Spinal cord (tissue), 10 donors: ENCODE results near the gene CTSV. TPM values are rescaled to one million over a fixed set of nuclear protein-coding genes. Genes with fewer than 3 reads are reported as not detected.
A peak's percentile ranks its signal among the peaks of the same experiment; 100 is the strongest.
"Not testable (repeated sequence)": the region's sequence is repeated elsewhere in the genome, so short reads cannot be mapped to it uniquely, and the experiment has no call there.

ENCODE experiments used
- DNase-seq, 6 donors: peaks; one replicate each; pipeline versions ENCODE4 v3.0.0 to v3.0.0-alpha.2; 2013 to 2015; ENCODE audit warnings: low spot score in 6 of 6, low read depth in 4 of 6
- H3K27ac ChIP-seq: one replicate; pipeline ENCODE4 v1.5.1; 2013; ENCODE audit warnings: low read depth, low read length, control low read depth
- H3K27me3 ChIP-seq: one replicate; pipeline ENCODE4 v1.6.1; 2013; ENCODE audit warnings: low read length; ENCODE audit not compliant: control insufficient read depth, insufficient read depth
- H3K36me3 ChIP-seq: one replicate; pipeline ENCODE4 v1.6.1; 2013; ENCODE audit warnings: low read length; ENCODE audit not compliant: control insufficient read depth, insufficient read depth
- H3K4me1 ChIP-seq: one replicate; pipeline ENCODE4 v1.6.1; 2013; ENCODE audit warnings: low read length; ENCODE audit not compliant: control insufficient read depth, insufficient read depth
- H3K4me3 ChIP-seq: one replicate; pipeline ENCODE4 v1.5.1; 2013; ENCODE audit warnings: low read depth, low read length, control low read depth
- H3K9me3 ChIP-seq: one replicate; pipeline ENCODE4 v1.6.1; 2013; ENCODE audit warnings: low read length; ENCODE audit not compliant: control insufficient read depth, insufficient read depth
- WGBS: methylation state at CpG from one replicate; pipeline ENCODE4 v1.1.5; 2013; ENCODE audit warnings: missing lambda C conversion rate; ENCODE audit not compliant: insufficient coverage; 5-methylcytosine and 5-hydroxymethylcytosine counted together
- polyA plus RNA-seq, 2 donors: library from polyadenylated mRNA; unstranded; fragments of 120-200 nt; gene quantifications; one replicate each; pipeline ENCODE4 v1.2.1, GENCODE V29; 2013; ENCODE audit not compliant: insufficient read length in 2 of 2
- total RNA-seq, 2 donors: library from RNA; depleted of rRNA in 1 of 2; stranded (reverse); fragments of 120-200 nt in 1 of 2; fragments of >200 nt in 1 of 2; gene quantifications; one replicate each; pipeline versions ENCODE4 v1.2.3 to v1.2.4, GENCODE V29; 2013 to 2014
- donor health status: healthy.

The CTSV gene
- total and polyA plus RNA-seq, 4 donors = 3.2 to 11.7 (median 3.7) TPM

- not testable (repeated sequence) for H3K27me3 ChIP-seq, H3K27ac ChIP-seq, H3K9me3 ChIP-seq, H3K36me3 ChIP-seq, H3K4me3 ChIP-seq, DNase-seq, H3K4me1 ChIP-seq
- WGBS = no CpG with 5 or more reads among the region's 3 CpGs
Observed at GRCh38 chr9:97000139-97000787, 38.7 kb downstream of the CTSV start.

GRCh38 chr9:96999733-97000132 lies 39.2 kb downstream of the CTSV start:
- H3K4me3 ChIP-seq, H3K36me3 ChIP-seq, DNase-seq, H3K9me3 ChIP-seq, H3K27me3 ChIP-seq, H3K4me1 ChIP-seq, H3K27ac ChIP-seq: not testable (repeated sequence)
- no CpG with 5 or more reads among the region's 1 CpG for WGBS

- H3K36me3 ChIP-seq, H3K4me3 ChIP-seq, DNase-seq, H3K9me3 ChIP-seq, H3K4me1 ChIP-seq, H3K27ac ChIP-seq, H3K27me3 ChIP-seq: not testable (repeated sequence)
- WGBS = no CpG with 5 or more reads among the region's 6 CpGs
Observed at GRCh38 chr9:96997009-96997701, 41.8 kb downstream of the CTSV start.

- not testable (repeated sequence) for H3K27ac ChIP-seq, H3K4me3 ChIP-seq, H3K4me1 ChIP-seq, H3K9me3 ChIP-seq, H3K36me3 ChIP-seq, DNase-seq, H3K27me3 ChIP-seq
- WGBS = no CpG with 5 or more reads among the region's 2 CpGs
Observed at GRCh38 chr9:96994531-96995016, 44.4 kb downstream of the CTSV start.

GRCh38 chr9:96992303-96992702 lies 46.6 kb downstream of the CTSV start:
- DNase-seq = peak in 1 of 6 donors; percentile 32
- H3K27me3 ChIP-seq, H3K27ac ChIP-seq, H3K4me3 ChIP-seq, H3K36me3 ChIP-seq, H3K4me1 ChIP-seq, H3K9me3 ChIP-seq: not testable (repeated sequence)
- WGBS = no CpG with 5 or more reads among the region's 2 CpGs

GRCh38 chr9:96989747-96990318 lies 49.1 kb downstream of the CTSV start:
- H3K4me1 ChIP-seq, H3K27ac ChIP-seq, DNase-seq, H3K9me3 ChIP-seq, H3K36me3 ChIP-seq, H3K4me3 ChIP-seq, H3K27me3 ChIP-seq: not testable (repeated sequence)
- no CpG with 5 or more reads among the region's 1 CpG for WGBS

- H3K4me3 ChIP-seq, H3K36me3 ChIP-seq, DNase-seq, H3K9me3 ChIP-seq, H3K27me3 ChIP-seq, H3K27ac ChIP-seq, H3K4me1 ChIP-seq: not testable (repeated sequence)
- WGBS = no CpG with 5 or more reads among the region's 2 CpGs
Observed at GRCh38 chr9:96984887-96985286, 54.1 kb downstream of the CTSV start.

GRCh38 chr9:96984139-96984538 lies 54.8 kb downstream of the CTSV start:
- H3K27ac ChIP-seq, H3K4me1 ChIP-seq, H3K9me3 ChIP-seq, H3K4me3 ChIP-seq, H3K36me3 ChIP-seq, H3K27me3 ChIP-seq: not testable (repeated sequence)
- DNase-seq = peak in 1 of 6 donors; percentile 4
- no CpG with 5 or more reads among the region's 3 CpGs for WGBS

GRCh38 chr9:96983496-96984122 lies 55.3 kb downstream of the CTSV start:
- H3K9me3 ChIP-seq = not testable (repeated sequence)

More at GRCh38 chr9:96983496-96984122, 55.3 kb downstream of the CTSV start:
- WGBS = 100% methylated on average over 1 of the region's 7 CpGs
- not testable (repeated sequence) for H3K27me3 ChIP-seq, H3K4me3 ChIP-seq, DNase-seq, H3K36me3 ChIP-seq, H3K27ac ChIP-seq, H3K4me1 ChIP-seq
